ENCODE measurements around the gene ALDH18A1. TPM values are rescaled to one million over a fixed set of nuclear protein-coding genes. Genes with fewer than 3 reads are reported as not detected.

Gene ALDH18A1
- total and polyA plus RNA-seq, 9 donors: 13.7 to 65.8 (median 38.7) TPM

GRCh38 chr10:95618101-95618500 lies 38.4 kb downstream of the ALDH18A1 start:
- DNase-seq: no peak
- no peaks in the 10 kb centered on the region for H3K27me3 ChIP-seq
- no peaks in the 10 kb centered on the region for H3K36me3 ChIP-seq
- H3K9me3 ChIP-seq: no peaks in the 10 kb centered on the region
- intact Hi-C loops (cut with DNase I): loop anchor here in 1 of 4 donors (10.0 kb wide), 1 partner anchor 67 kb away; no protein-coding TSS in a partner anchor
- TF ChIP-seq POLR2A (IDR thresholded peaks at IDR 0.05) (no peak), CTCF (IDR thresholded peaks at IDR 0.05) (no peak), EP300 (IDR thresholded peaks at IDR 0.05) (no peak)
- no peak overlapping the region for H3K4me3 ChIP-seq
- no peak overlapping the region for H3K27ac ChIP-seq
- WGBS, 3 donors: 77 to 81% (median 77%) methylated on average over 4 of the region's 4 CpGs
- no peaks in the 10 kb centered on the region for H3K4me1 ChIP-seq (ENCODE audit: insufficient read depth)

- H3K27ac ChIP-seq: no peak overlapping the region
- H3K9me3 ChIP-seq: no peaks in the 10 kb centered on the region
- DNase-seq: no peak
- 82 to 86% (median 82%) methylated on average over 4 of the region's 4 CpGs for WGBS, 3 donors
- no peaks in the 10 kb centered on the region for H3K4me1 ChIP-seq (ENCODE audit: insufficient read depth)
- H3K36me3 ChIP-seq: no peaks in the 10 kb centered on the region
- no peak for TF ChIP-seq CTCF (IDR thresholded peaks at IDR 0.05)
- no peak for TF ChIP-seq POLR2A (IDR thresholded peaks at IDR 0.05)
- TF ChIP-seq EP300 (IDR thresholded peaks at IDR 0.05): no peak
- H3K4me3 ChIP-seq: no peak overlapping the region
- H3K27me3 ChIP-seq: no peaks in the 10 kb centered on the region
- intact Hi-C loops (cut with DNase I): loop anchor here in 1 of 4 donors (10.0 kb wide), 1 partner anchor 68 kb away; no protein-coding TSS in a partner anchor
Measured at GRCh38 chr10:95616446-95616845, 40.1 kb downstream of the ALDH18A1 start.

- no peak for DNase-seq
- Histone ChIP-seq H3K9me3 (no peaks in the 10 kb centered on the region), H3K36me3 (no peaks in the 10 kb centered on the region), H3K4me1 (ENCODE audit: insufficient read depth) (no peaks in the 10 kb centered on the region), H3K4me3 (no peak overlapping the region), H3K27me3 (no peaks in the 10 kb centered on the region), H3K27ac (no peak overlapping the region)
- intact Hi-C loops (cut with DNase I): loop anchor here in 1 of 4 donors (10.0 kb wide), 1 partner anchor 71 kb away; no protein-coding TSS in a partner anchor
- whole genome bisulfite sequencing, 3 donors: 39 to 51% (median 43%) methylated on average over 2 of the region's 2 CpGs
- TF ChIP-seq POLR2A (IDR thresholded peaks at IDR 0.05) (no peak), EP300 (IDR thresholded peaks at IDR 0.05) (no peak), CTCF (IDR thresholded peaks at IDR 0.05) (no peak)
Measured at GRCh38 chr10:95613330-95613729, 43.2 kb downstream of the ALDH18A1 start.

GRCh38 chr10:95610727-95611126 lies 45.8 kb downstream of the ALDH18A1 start:
- Histone ChIP-seq H3K27ac (no peak overlapping the region), H3K9me3 (no peaks in the 10 kb centered on the region), H3K36me3 (no peaks in the 10 kb centered on the region), H3K27me3 (no peaks in the 10 kb centered on the region), H3K4me3 (no peak overlapping the region), H3K4me1 (ENCODE audit: insufficient read depth) (no peaks in the 10 kb centered on the region)
- WGBS, 3 donors: 86 to 91% (median 90%) methylated on average over 3 of the region's 3 CpGs
- no peak for TF ChIP-seq CTCF (IDR thresholded peaks at IDR 0.05)
- no peak for TF ChIP-seq EP300 (IDR thresholded peaks at IDR 0.05)
- no peak for TF ChIP-seq POLR2A (IDR thresholded peaks at IDR 0.05)
- no peak for DNase-seq
- intact Hi-C loops (cut with DNase I): loop anchor here in 1 of 4 donors (10.0 kb wide), 1 partner anchor 74 kb away; no protein-coding TSS in a partner anchor

Measured in ovary (tissue), 9 donors.